Choroid plexus epithelial cell (primary cell): ENCODE measurements around the gene COL16A1.

Experiments
- DNase-seq: peaks from one replicate; pipeline ENCODE4 v3.0.0-alpha.2; 2010; ENCODE audit warnings: low read depth
- H3K4me3 ChIP-seq: 2 replicates; pipeline ENCODE4 v1.5.1; 2011; ENCODE audit warnings: low read depth, mild to moderate bottlenecking, control low read depth, low read length, moderate library complexity
- TF ChIP-seq, protein P1 (sequence below): conservative IDR thresholded peaks from 2 replicates; pipeline ENCODE4 v1.5.1; 2011; ENCODE audit warnings: low read depth, mild to moderate bottlenecking, control low read depth, inconsistent platforms, low read length, moderate library complexity

The COL16A1 gene

GRCh38 chr1:31621498-31621820, 82.4 kb downstream of the COL16A1 start:
- H3K4me3 ChIP-seq: no peak overlapping the region
- no peak for DNase-seq
- TF ChIP-seq, protein P1, sequence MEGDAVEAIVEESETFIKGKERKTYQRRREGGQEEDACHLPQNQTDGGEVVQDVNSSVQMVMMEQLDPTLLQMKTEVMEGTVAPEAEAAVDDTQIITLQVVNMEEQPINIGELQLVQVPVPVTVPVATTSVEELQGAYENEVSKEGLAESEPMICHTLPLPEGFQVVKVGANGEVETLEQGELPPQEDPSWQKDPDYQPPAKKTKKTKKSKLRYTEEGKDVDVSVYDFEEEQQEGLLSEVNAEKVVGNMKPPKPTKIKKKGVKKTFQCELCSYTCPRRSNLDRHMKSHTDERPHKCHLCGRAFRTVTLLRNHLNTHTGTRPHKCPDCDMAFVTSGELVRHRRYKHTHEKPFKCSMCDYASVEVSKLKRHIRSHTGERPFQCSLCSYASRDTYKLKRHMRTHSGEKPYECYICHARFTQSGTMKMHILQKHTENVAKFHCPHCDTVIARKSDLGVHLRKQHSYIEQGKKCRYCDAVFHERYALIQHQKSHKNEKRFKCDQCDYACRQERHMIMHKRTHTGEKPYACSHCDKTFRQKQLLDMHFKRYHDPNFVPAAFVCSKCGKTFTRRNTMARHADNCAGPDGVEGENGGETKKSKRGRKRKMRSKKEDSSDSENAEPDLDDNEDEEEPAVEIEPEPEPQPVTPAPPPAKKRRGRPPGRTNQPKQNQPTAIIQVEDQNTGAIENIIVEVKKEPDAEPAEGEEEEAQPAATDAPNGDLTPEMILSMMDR: no peak

- TF ChIP-seq, protein P1: no peak
- H3K4me3 ChIP-seq: no peak overlapping the region
- DNase-seq: no peak
Observed at GRCh38 chr1:31620631-31621497, 83.0 kb downstream of the COL16A1 start.

DNA sequence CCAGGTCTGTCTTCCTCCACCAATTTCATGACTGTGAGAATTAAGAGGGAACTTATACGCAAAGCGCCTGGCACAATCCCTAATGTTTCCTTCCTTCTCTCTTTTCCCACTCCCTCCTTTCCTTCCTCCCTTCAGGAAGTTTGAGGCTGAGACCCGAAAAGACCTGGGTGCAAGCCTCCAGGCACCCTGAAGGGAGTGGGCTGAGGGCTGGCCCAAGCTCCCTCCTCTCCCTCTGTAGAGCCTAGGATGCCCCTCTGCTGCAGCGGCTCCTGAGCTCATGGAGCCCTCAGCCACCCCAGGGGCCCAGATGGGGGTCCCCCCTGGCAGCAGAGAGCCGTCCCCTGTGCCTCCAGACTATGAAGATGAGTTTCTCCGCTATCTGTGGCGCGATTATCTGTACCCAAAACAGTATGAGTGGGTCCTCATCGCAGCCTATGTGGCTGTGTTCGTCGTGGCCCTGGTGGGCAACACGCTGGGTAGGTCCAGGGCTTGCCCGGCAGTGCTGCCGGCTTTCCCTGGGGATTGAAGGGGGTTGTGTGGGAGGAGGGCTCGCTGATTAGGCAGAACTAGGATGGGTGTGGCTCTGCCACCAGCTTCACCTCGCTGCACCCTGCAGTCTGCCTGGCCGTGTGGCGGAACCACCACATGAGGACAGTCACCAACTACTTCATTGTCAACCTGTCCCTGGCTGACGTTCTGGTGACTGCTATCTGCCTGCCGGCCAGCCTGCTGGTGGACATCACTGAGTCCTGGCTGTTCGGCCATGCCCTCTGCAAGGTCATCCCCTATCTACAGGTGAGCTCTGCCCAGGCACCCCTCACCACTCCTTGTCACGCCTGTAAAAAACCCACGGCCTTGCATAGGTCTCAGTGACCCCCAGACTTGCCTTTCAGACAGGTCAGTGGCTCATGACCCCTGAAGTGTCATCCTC, 84.6 kb downstream of the COL16A1 start:
- DNase-seq: no peak
- TF ChIP-seq, protein P1: no peak

GRCh38 chr1:31617916-31618746, 85.7 kb downstream of the COL16A1 start:
- peak overlapping the region; percentile 53 for H3K4me3 ChIP-seq
- TF ChIP-seq, protein P1: peak; percentile 78
- DNase-seq: peak; percentile 43

More for the DNA sequence above, 84.6 kb downstream of the COL16A1 start:
- no peak overlapping the region for H3K4me3 ChIP-seq

DNA sequence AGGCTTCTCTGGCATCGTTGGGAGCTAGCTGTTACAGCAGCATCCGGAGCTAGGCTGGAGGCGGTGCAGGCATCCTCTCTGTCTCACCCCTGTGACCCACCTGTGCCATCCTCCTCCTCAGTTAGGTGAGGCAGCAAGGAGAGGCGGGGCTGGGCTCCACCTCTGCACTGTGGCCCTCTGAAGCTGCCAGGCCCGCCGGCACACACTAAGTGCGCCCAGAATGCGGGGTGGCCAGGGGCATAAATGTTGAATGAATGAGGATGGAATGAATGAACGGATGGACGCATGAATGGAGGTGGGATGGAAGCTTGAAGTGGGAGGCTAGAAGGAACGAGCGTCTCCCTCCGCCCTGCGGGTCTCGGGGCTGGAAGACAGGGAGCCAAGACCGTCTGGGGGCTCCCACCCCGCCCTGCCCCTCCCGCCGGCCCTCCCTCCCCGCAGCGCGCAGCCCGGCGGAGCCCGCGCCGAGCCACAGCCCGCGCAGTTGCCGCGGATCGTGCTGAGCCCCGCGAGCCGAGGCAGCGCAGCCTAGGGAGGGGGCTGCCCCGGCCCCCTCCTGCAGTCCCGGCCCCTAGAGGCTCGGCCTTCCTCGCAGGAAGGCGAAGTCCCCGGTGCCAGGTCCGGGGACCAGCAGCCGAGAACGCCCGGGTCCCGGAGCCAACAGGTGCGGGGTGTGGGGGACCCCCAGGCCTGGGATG, 86.5 kb downstream of the COL16A1 start, which contains the start of gene HCRTR1:
TSS of gene HCRTR1 (plus strand) at position 472 of the 698 bp plus-strand sequence. CDS start 1,504 bp downstream, outside the sequence.
- DNase-seq: no peak
- H3K4me3 ChIP-seq: peak within 1 kb of the TSS; percentile 53
- TF ChIP-seq, protein P1: no peak

DNA sequence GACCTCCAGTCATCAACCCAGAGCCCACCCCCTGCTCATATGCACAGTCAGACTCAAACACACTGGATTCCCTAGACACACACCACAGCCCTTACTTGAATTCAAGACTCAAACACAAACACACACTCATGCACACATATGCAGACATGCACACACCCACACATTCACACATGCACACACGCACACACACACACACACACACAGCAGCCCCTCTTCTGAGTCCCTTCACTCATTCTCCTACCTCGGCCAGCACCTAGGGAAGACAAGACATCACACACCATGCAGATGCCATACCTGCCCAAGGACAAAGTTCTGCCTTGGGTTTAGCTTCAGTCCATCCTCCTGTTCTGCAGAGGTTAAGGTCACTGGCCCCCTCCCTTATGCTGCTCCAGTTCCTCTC, 87.9 kb downstream of the COL16A1 start:
- DNase-seq: no peak
- TF ChIP-seq, protein P1: no peak
- H3K4me3 ChIP-seq: no peak overlapping the region
